ENCODE data around the gene WARS2.

The WARS2 gene

DNA sequence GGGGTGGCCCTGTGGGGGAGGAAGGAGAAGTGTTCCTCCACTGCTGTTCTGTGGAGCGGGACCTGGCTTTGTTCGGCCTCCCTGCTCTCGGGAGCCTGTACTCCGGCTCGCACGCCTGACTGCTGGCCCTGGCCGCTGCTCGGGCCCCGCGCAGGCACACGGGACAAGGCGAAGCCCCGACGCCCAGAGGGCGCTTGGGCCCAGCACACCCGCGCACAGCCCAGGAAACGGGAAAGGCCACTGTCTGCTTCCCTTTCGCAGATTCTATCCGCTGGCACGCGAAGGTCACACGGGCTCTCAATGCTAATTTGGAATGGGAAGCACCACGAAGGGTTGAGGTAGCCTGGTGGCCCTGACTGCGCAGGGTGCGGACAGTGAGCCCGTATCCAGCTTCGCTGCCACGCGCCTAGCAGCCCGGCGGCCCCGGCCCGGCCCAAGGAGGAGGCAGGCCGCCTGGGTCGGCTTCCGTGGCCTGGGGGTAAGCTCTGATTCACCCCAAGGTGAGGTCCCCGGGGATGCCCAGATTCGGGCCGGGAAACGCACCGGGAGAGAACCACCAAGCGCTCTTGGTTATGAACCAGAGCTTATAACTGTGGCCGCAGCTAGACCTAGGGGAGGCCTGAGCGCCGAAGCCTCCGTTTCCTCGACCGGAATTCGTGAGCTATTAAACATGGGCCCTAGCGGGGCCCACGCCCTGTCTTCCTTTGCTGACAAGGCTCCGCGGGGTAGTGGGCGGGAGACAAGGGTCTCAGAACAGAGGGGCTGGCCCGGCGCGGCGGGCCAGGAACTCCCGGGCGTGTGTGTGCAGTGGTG, 132.6 kb downstream of the WARS2 start:
- Histone ChIP-seq H2BK15ac (ENCODE audit: low read length) (peak overlapping the region; percentile 89), H3K4me1 (ENCODE audit: control insufficient read depth in 2 of 2, insufficient read depth in 1 of 2, low read depth in 1 of 2, low read length in 2 of 2) (peaks cover 7 to 8% of the 10 kb centered on the region in 2 donors), H3K14ac (ENCODE audit: low read length) (no peak overlapping the region), H4K91ac (ENCODE audit: low read depth, low read length, poor library complexity) (no peak overlapping the region), H3K23ac (ENCODE audit: low read depth, low read length, poor library complexity) (peak overlapping the region; percentile 36), H4K8ac (ENCODE audit: low read depth, low read length) (no peak overlapping the region), H3K4ac (ENCODE audit: low read length) (no peak overlapping the region), H3K79me1 (ENCODE audit: low read depth, low read length) (no peaks in the 10 kb centered on the region), H2AFZ (ENCODE audit: low read length) (peak overlapping the region; percentile 86), H2BK5ac (ENCODE audit: low read length) (no peak overlapping the region), H3K9me3 (replicated peaks in 1 of 2; ENCODE audit: control insufficient read depth in 2 of 2, insufficient read depth in 1 of 2, low read depth in 1 of 2, low read length in 2 of 2) (peaks cover 0 to 3% of the 10 kb centered on the region in 2 donors), H3K27ac (replicated peaks; ENCODE audit: low read length) (no peak overlapping the region), H2BK120ac (ENCODE audit: low read depth, low read length) (no peak overlapping the region), H3K27me3 (ENCODE audit: control insufficient read depth in 3 of 3, insufficient read depth in 3 of 3, low read depth in 1 of 3, low read length in 3 of 3) (peaks cover 35 to 83% (median 54%) of the 10 kb centered on the region in 3 experiments), H3K36me3 (replicated peaks in 1 of 2; ENCODE audit: control insufficient read depth in 2 of 2, insufficient read depth in 2 of 2, low read length in 2 of 2) (no peaks in the 10 kb centered on the region), H3K9ac (ENCODE audit: low read depth, low read length, poor library complexity) (no peak overlapping the region), H2BK12ac (ENCODE audit: low read length) (no peak overlapping the region), H3K4me2 (ENCODE audit: insufficient read depth, low read length, poor library complexity, severe bottlenecking) (peak overlapping the region; percentile 76), H3K4me3 (ENCODE audit: low read length in 2 of 2) (peak overlapping the region in 1 of 2 donors; percentile 48), H2AK5ac (ENCODE audit: low read depth, low read length) (peak overlapping the region; percentile 38), H3K18ac (ENCODE audit: low read length) (peak overlapping the region; percentile 77)
- WGBS, 2 donors (ENCODE audit: extremely low coverage in 2 of 2, insufficient read length in 2 of 2, insufficient replicate concordance in 1 of 2): no CpG with 5 or more reads among the region's 61 CpGs
- peak; percentile 23 for DNase-seq (ENCODE audit: low spot score)

- Histone ChIP-seq H2BK15ac (ENCODE audit: low read length) (no peak overlapping the region), H2BK12ac (ENCODE audit: low read length) (no peak overlapping the region), H3K9ac (ENCODE audit: low read depth, low read length, poor library complexity) (no peak overlapping the region), H3K14ac (ENCODE audit: low read length) (no peak overlapping the region), H3K27ac (replicated peaks; ENCODE audit: low read length) (no peak overlapping the region), H4K8ac (ENCODE audit: low read depth, low read length) (no peak overlapping the region), H3K36me3 (replicated peaks in 1 of 2; ENCODE audit: control insufficient read depth in 2 of 2, insufficient read depth in 2 of 2, low read length in 2 of 2) (no peaks in the 10 kb centered on the region), H2BK5ac (ENCODE audit: low read length) (no peak overlapping the region), H2AFZ (ENCODE audit: low read length) (peak overlapping the region; percentile 86), H3K9me3 (replicated peaks in 1 of 2; ENCODE audit: control insufficient read depth in 2 of 2, insufficient read depth in 1 of 2, low read depth in 1 of 2, low read length in 2 of 2) (peaks cover 0 to 3% of the 10 kb centered on the region in 2 donors), H3K4me2 (ENCODE audit: insufficient read depth, low read length, poor library complexity, severe bottlenecking) (no peak overlapping the region), H4K91ac (ENCODE audit: low read depth, low read length, poor library complexity) (no peak overlapping the region), H2AK5ac (ENCODE audit: low read depth, low read length) (peak overlapping the region; percentile 2), H3K4ac (ENCODE audit: low read length) (no peak overlapping the region), H3K18ac (ENCODE audit: low read length) (no peak overlapping the region), H3K4me3 (ENCODE audit: low read length in 2 of 2) (peak overlapping the region in 1 of 2 donors; percentile 25), H3K79me1 (ENCODE audit: low read depth, low read length) (no peaks in the 10 kb centered on the region), H3K4me1 (ENCODE audit: control insufficient read depth in 2 of 2, insufficient read depth in 1 of 2, low read depth in 1 of 2, low read length in 2 of 2) (peaks cover 7 to 8% of the 10 kb centered on the region in 2 donors), H2BK120ac (ENCODE audit: low read depth, low read length) (no peak overlapping the region), H3K27me3 (ENCODE audit: control insufficient read depth in 3 of 3, insufficient read depth in 3 of 3, low read depth in 1 of 3, low read length in 3 of 3) (peaks cover 39 to 87% (median 60%) of the 10 kb centered on the region in 3 experiments), H3K23ac (ENCODE audit: low read depth, low read length, poor library complexity) (peak overlapping the region; percentile 61)
- DNase-seq (ENCODE audit: low spot score): peak; percentile 11
- no CpG with 5 or more reads among the region's 22 CpGs for WGBS, 2 donors (ENCODE audit: extremely low coverage in 2 of 2, insufficient read length in 2 of 2, insufficient replicate concordance in 1 of 2)
Measured at GRCh38 chr1:119007339-119007669, 133.1 kb downstream of the WARS2 start.

DNA sequence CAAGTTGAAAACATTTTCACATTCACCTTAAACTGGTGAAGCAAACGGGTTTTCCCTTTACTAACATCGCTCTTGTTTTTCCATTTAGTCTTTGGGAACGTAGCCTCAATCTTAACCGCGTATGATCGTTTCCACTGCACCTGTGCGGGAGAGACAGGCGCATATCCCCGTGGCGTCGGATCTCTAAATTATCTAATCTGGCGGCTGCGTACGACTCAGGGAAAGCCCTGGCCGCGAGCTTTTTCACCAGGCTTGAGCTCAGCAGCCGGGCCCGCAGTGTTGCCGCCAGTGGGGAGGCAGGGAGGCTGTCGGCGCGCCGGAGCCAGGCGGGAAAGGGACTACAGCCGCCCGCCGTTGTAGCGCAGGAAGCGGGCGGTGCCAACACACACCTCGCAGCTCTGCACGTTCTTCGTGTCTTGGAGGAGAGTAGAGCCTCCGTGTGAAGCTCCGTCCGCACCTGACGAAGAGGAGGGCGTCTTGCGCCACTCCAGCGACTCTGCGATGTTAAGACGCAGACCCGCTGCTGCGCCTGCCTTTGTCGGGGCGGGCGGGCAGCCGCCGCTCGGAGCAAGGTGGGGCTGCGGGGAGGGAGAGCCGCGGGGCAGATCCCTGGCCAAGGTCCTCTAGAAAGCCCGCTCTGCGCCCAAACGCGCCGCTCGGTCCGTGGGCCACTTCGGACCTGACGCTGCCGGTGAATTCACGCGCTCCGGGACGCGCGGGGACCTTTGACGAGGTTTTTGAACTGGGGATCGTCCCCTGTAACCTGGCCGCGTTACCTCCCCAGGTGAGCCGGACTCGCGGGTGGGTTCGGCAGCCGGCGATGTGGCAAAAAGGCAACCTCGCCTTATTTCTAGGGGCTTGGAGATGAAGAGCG, 133.8 kb downstream of the WARS2 start:
- peak overlapping the region; percentile 71 for H2AFZ ChIP-seq (ENCODE audit: low read length)
- no peaks in the 10 kb centered on the region for H3K36me3 ChIP-seq (replicated peaks in 1 of 2; ENCODE audit: control insufficient read depth in 2 of 2, insufficient read depth in 2 of 2, low read length in 2 of 2)
- peaks cover 7 to 8% of the 10 kb centered on the region in 2 donors for H3K4me1 ChIP-seq (ENCODE audit: control insufficient read depth in 2 of 2, insufficient read depth in 1 of 2, low read depth in 1 of 2, low read length in 2 of 2)
- no peak overlapping the region for H3K4me3 ChIP-seq (ENCODE audit: low read length in 2 of 2)
- H2AK5ac ChIP-seq (ENCODE audit: low read depth, low read length): peak overlapping the region; percentile 21
- DNase-seq (ENCODE audit: low spot score): peak; percentile 18
- peaks cover 0 to 3% of the 10 kb centered on the region in 2 donors for H3K9me3 ChIP-seq (replicated peaks in 1 of 2; ENCODE audit: control insufficient read depth in 2 of 2, insufficient read depth in 1 of 2, low read depth in 1 of 2, low read length in 2 of 2)
- no peak overlapping the region for H3K4ac ChIP-seq (ENCODE audit: low read length)
- peaks cover 42 to 93% (median 66%) of the 10 kb centered on the region in 3 experiments for H3K27me3 ChIP-seq (ENCODE audit: control insufficient read depth in 3 of 3, insufficient read depth in 3 of 3, low read depth in 1 of 3, low read length in 3 of 3)
- peak overlapping the region; percentile 31 for H3K4me2 ChIP-seq (ENCODE audit: insufficient read depth, low read length, poor library complexity, severe bottlenecking)
- peak overlapping the region; percentile 56 for H2BK5ac ChIP-seq (ENCODE audit: low read length)
- H3K79me1 ChIP-seq (ENCODE audit: low read depth, low read length): no peaks in the 10 kb centered on the region
- peak overlapping the region; percentile 39 for H3K18ac ChIP-seq (ENCODE audit: low read length)
- peak overlapping the region; percentile 70 for H3K23ac ChIP-seq (ENCODE audit: low read depth, low read length, poor library complexity)
- no peak overlapping the region for H4K8ac ChIP-seq (ENCODE audit: low read depth, low read length)
- H2BK120ac ChIP-seq (ENCODE audit: low read depth, low read length): no peak overlapping the region
- no peak overlapping the region for H3K14ac ChIP-seq (ENCODE audit: low read length)
- no CpG with 5 or more reads among the region's 81 CpGs for WGBS, 2 donors (ENCODE audit: extremely low coverage in 2 of 2, insufficient read length in 2 of 2, insufficient replicate concordance in 1 of 2)
- no peak overlapping the region for H4K91ac ChIP-seq (ENCODE audit: low read depth, low read length, poor library complexity)
- H2BK12ac ChIP-seq (ENCODE audit: low read length): no peak overlapping the region
- no peak overlapping the region for H3K27ac ChIP-seq (replicated peaks; ENCODE audit: low read length)
- H3K9ac ChIP-seq (ENCODE audit: low read depth, low read length, poor library complexity): no peak overlapping the region
- no peak overlapping the region for H2BK15ac ChIP-seq (ENCODE audit: low read length)

Measured in neuronal stem cell (in vitro differentiated cells).